Measurements from ENCODE around the gene DLG2. TPM values are rescaled to one million over a fixed set of nuclear protein-coding genes. Genes with fewer than 3 reads are reported as not detected.

The DLG2 gene
- total RNA-seq, 4 donors from 2014 or later, result 6.5 to 14.6 (median 7.2) TPM

DNA sequence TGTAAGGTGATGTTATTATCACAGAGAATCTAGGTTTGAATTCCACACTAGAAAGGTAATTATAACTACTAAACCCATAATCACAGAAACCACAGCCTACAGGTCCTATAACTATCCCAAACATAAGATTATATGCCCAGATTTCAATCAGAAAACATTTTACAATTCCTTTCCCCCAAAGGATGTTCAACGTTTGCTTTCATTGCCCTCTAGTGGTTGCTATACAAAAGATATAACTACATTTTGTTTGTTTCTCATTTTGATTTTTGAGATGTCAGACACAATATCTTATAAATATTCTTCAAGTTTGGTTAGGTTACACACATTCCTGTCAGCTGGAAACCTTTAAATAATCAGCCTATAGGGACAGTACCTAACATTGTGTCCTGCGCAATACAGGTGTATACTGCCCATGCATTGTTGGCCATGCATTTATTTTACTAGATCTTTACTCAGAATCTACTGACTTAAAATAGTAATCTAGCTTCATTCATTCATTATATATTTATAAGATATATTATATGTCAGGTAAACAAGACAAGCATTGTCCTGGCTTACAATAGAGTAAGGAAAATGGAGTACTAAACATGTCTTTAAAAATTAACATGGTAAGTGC is 1810.5 kb downstream of the DLG2 start:
- TF ChIP-seq, protein P1, sequence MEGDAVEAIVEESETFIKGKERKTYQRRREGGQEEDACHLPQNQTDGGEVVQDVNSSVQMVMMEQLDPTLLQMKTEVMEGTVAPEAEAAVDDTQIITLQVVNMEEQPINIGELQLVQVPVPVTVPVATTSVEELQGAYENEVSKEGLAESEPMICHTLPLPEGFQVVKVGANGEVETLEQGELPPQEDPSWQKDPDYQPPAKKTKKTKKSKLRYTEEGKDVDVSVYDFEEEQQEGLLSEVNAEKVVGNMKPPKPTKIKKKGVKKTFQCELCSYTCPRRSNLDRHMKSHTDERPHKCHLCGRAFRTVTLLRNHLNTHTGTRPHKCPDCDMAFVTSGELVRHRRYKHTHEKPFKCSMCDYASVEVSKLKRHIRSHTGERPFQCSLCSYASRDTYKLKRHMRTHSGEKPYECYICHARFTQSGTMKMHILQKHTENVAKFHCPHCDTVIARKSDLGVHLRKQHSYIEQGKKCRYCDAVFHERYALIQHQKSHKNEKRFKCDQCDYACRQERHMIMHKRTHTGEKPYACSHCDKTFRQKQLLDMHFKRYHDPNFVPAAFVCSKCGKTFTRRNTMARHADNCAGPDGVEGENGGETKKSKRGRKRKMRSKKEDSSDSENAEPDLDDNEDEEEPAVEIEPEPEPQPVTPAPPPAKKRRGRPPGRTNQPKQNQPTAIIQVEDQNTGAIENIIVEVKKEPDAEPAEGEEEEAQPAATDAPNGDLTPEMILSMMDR (IDR thresholded peaks at IDR 0.05), result peak in 3 of 5 experiments; percentile 30 to 54 (median 39)
- no peak for TF ChIP-seq POLR2A (IDR thresholded peaks at IDR 0.05)
- no peak for DNase-seq (ENCODE audit: low spot score in 2 of 2)
- no peak overlapping the region for H3K27ac ChIP-seq
- H3K4me1 ChIP-seq, result peaks cover 0 to 6% (median 0%) of the 10 kb centered on the region in 4 donors
- no peaks in the 10 kb centered on the region for H3K27me3 ChIP-seq
- no peaks in the 10 kb centered on the region for H3K36me3 ChIP-seq
- H3K4me3 ChIP-seq, result no peak overlapping the region
- no peaks in the 10 kb centered on the region for H3K9me3 ChIP-seq
- 43 to 47% methylated on average over 2 of the region's 2 CpGs for WGBS, 2 donors

DNA sequence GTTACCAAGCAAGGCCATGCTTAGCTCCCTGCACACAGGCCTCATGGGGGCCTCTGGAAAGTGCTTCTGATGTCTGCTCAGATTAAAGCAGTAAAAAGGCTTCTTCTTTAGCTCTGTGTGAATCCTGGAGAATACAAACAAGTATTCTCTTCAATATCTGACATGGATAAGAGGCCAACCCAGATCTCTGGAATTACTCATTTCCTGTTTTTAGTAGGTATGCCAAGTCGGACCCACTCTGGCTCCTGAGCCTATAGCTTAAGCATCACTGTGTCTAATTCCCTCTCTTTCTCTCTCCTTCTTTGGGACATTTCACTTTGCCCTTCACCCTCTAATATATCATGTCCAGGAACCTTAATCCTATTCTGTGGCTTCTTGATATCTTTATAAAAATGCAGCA is 1811.4 kb downstream of the DLG2 start:
- Histone ChIP-seq H3K4me1 (peaks cover 0 to 6% (median 0%) of the 10 kb centered on the region in 4 donors), H3K4me3 (no peak overlapping the region), H3K27ac (no peak overlapping the region), H3K9me3 (no peaks in the 10 kb centered on the region), H3K27me3 (no peaks in the 10 kb centered on the region), H3K36me3 (no peaks in the 10 kb centered on the region)
- 42 to 54% methylated on average over 1 of the region's 1 CpG for WGBS, 2 donors
- DNase-seq (ENCODE audit: low spot score in 2 of 2), result no peak
- TF ChIP-seq, protein P1 (IDR thresholded peaks at IDR 0.05), result no peak
- TF ChIP-seq EP300 (IDR thresholded peaks at IDR 0.05), result no peak
- TF ChIP-seq POLR2A (IDR thresholded peaks at IDR 0.05), result no peak

DNA sequence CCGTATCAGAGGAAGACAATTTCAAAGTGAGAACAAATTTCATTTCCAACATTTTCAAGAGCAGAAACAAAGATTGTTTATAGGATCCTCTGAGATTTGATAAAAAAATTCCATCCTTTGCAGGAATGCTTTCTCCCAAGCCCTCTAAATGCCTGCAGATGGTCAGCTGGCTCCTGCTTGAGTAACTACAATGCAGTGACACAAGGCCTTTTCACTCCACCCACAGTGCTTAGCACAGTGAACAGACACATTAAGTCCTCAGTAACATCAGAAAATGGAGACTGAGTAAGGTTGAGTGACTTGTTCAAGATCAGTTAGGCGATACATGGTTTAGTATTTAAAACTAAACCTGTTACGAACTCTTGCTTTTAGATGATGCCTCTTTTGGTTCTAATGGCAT is 1813.8 kb downstream of the DLG2 start:
- H3K36me3 ChIP-seq, result no peaks in the 10 kb centered on the region
- TF ChIP-seq, protein P1 (IDR thresholded peaks at IDR 0.05), result no peak
- TF ChIP-seq POLR2A (IDR thresholded peaks at IDR 0.05), result no peak
- no peak for TF ChIP-seq EP300 (IDR thresholded peaks at IDR 0.05)
- DNase-seq (ENCODE audit: low spot score in 2 of 2), result no peak
- H3K27ac ChIP-seq, result no peak overlapping the region
- 87% methylated on average over 3 of the region's 3 CpGs for WGBS, 2 donors
- H3K4me3 ChIP-seq, result no peak overlapping the region
- H3K9me3 ChIP-seq, result no peaks in the 10 kb centered on the region
- no peaks in the 10 kb centered on the region for H3K27me3 ChIP-seq
- H3K4me1 ChIP-seq, result no peaks in the 10 kb centered on the region

DNA sequence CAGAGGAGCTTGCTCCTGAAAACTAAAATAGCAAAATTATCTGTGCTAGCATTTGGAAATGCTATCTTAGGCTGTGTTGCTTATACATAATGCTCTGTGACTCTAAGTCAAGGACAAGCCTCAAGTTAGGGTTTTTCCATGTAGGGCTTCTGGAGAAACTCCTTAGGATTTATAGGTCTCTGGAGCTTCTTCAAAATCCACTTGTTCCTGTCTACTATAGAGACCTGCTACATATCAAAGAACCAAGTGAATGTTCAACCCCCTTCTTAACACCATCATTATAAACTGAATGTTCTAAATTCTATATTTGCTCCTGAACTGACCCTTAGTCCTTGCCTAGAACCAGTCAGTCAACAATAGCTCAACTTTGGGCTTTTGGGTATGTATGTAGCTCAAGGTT is 1817.9 kb downstream of the DLG2 start:
- Histone ChIP-seq H3K4me1 (no peaks in the 10 kb centered on the region), H3K27ac (no peak overlapping the region), H3K36me3 (no peaks in the 10 kb centered on the region), H3K4me3 (no peak overlapping the region), H3K9me3 (no peaks in the 10 kb centered on the region), H3K27me3 (no peaks in the 10 kb centered on the region)
- DNase-seq (ENCODE audit: low spot score in 2 of 2), result no peak
- TF ChIP-seq POLR2A (IDR thresholded peaks at IDR 0.05), result no peak
- no peak for TF ChIP-seq EP300 (IDR thresholded peaks at IDR 0.05)
- TF ChIP-seq, protein P1 (IDR thresholded peaks at IDR 0.05), result no peak

DNA sequence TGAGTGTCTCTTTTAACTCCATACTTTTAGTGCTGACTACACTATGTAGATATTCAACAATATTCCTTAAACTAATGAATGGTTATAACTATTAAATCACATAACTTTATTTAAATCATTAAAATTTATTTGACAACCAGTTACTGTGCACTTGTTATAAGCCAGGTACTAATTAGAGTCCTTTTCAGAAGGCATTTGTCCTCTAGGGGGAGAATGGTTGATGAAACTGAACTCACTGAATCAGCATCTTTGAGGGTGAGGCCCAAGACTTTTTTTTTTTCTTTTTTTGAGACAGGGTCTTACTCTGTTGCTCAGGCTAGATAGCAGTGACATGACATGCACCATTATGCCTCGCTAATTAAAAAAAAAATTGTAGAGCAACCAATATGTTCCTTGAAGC is 1825.3 kb downstream of the DLG2 start:
- Histone ChIP-seq H3K27ac (no peak overlapping the region), H3K4me1 (no peaks in the 10 kb centered on the region), H3K9me3 (no peaks in the 10 kb centered on the region), H3K4me3 (no peak overlapping the region), H3K36me3 (no peaks in the 10 kb centered on the region), H3K27me3 (no peaks in the 10 kb centered on the region)
- no peak for DNase-seq (ENCODE audit: low spot score in 2 of 2)
- TF ChIP-seq, protein P1 (IDR thresholded peaks at IDR 0.05), result no peak
- TF ChIP-seq EP300 (IDR thresholded peaks at IDR 0.05) (no peak), POLR2A (IDR thresholded peaks at IDR 0.05) (no peak)
- 80 to 90% methylated on average over 1 of the region's 1 CpG for whole genome bisulfite sequencing, 2 donors

All from tibial nerve (tissue), 4 donors.